ENCODE results near the gene RBMS3. TPM values are rescaled to one million over a fixed set of nuclear protein-coding genes. Genes with fewer than 3 reads are reported as not detected.

Gene RBMS3
- total RNA-seq, 4 donors from 2014 or later: 7.3 to 21.8 (median 12.8) TPM

DNA sequence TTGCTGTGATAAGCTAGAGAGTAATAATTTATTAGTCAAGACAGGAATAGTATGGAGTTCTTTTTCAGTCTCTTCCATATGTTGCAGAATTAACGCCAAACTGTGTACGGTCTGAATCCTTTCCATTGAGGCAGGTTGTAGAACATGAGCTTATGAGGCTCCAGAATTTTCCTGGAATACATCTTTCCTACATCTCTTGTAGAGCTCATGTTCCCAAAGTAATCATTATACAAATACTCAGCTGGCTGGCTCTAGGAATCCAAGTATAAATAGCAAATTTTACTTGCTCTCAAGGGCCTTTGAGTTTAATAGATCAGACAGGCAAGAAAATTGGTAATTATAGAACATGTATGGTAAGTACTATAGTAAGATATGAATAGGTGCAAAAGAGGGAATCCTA lies 419.4 kb downstream of the RBMS3 start:
- DNase-seq (ENCODE audit: low spot score in 2 of 2): no peak
- no peak overlapping the region for H3K4me3 ChIP-seq (ENCODE audit: low read depth, poor library complexity, severe bottlenecking)
- no peak for TF ChIP-seq POLR2A (IDR thresholded peaks at IDR 0.05)
- TF ChIP-seq, protein P1, sequence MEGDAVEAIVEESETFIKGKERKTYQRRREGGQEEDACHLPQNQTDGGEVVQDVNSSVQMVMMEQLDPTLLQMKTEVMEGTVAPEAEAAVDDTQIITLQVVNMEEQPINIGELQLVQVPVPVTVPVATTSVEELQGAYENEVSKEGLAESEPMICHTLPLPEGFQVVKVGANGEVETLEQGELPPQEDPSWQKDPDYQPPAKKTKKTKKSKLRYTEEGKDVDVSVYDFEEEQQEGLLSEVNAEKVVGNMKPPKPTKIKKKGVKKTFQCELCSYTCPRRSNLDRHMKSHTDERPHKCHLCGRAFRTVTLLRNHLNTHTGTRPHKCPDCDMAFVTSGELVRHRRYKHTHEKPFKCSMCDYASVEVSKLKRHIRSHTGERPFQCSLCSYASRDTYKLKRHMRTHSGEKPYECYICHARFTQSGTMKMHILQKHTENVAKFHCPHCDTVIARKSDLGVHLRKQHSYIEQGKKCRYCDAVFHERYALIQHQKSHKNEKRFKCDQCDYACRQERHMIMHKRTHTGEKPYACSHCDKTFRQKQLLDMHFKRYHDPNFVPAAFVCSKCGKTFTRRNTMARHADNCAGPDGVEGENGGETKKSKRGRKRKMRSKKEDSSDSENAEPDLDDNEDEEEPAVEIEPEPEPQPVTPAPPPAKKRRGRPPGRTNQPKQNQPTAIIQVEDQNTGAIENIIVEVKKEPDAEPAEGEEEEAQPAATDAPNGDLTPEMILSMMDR (IDR thresholded peaks at IDR 0.05): no peak
- intact Hi-C loops (cut with DNase I; ENCODE audit: low total_unique reads): no loop called here
- WGBS, 2 donors: 100% methylated on average over 2 of the region's 2 CpGs

DNA sequence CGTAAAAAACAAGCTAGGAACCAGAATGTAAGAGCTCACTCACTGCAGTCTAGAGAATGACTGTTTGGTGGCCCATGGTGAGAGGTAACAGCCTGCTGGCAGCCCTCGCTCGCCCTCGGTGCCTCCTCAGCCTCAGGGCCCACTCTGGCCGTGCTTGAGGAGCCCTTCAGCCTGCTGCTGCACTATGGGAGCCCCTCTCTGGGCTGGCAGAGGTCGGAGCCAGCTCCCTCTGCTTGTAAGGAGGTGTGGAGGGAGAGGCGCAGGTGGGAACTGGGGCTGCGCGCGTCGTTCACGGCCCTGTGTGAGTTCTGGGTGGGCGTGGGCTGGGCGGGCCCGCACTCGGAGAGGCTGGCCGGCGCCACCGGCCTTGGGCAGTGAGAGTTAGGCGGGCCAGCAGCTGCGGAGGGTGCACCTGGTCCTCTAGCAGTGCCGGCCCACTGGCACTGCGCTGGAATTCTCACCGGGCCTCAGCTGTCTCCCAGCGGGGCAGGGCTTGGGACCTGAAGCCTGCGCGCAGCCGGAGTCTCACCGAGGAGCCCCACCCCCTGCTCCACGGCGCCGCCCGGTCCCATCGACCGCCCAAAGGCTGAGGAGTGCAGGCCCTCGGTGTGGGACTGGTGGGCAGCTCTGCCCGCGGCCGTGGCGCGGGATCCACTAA lies 420.6 kb downstream of the RBMS3 start:
- no peak for DNase-seq (ENCODE audit: low spot score in 2 of 2)
- H3K4me3 ChIP-seq (ENCODE audit: low read depth, poor library complexity, severe bottlenecking): no peak overlapping the region
- 96 to 97% methylated on average over 22 to 29 of the region's 41 CpGs for WGBS, 2 donors
- intact Hi-C loops (cut with DNase I; ENCODE audit: low total_unique reads): no loop called here
- no peak for TF ChIP-seq POLR2A (IDR thresholded peaks at IDR 0.05)
- TF ChIP-seq, protein P1 (IDR thresholded peaks at IDR 0.05): no peak

- intact Hi-C loops (cut with DNase I; ENCODE audit: low total_unique reads): no loop called here
- DNase-seq (ENCODE audit: low spot score in 2 of 2): no peak
- WGBS, 2 donors: 58 to 81% methylated on average over 3 of the region's 3 CpGs
- H3K4me3 ChIP-seq (ENCODE audit: low read depth, poor library complexity, severe bottlenecking): no peak overlapping the region
- TF ChIP-seq, protein P1 (IDR thresholded peaks at IDR 0.05): no peak
- TF ChIP-seq POLR2A (IDR thresholded peaks at IDR 0.05): no peak
Measured at GRCh38 chr3:29705906-29706844, 425.3 kb downstream of the RBMS3 start.

GRCh38 chr3:29708884-29709283 lies 428.0 kb downstream of the RBMS3 start:
- DNase-seq (ENCODE audit: low spot score in 2 of 2): no peak
- no peak overlapping the region for H3K4me3 ChIP-seq (ENCODE audit: low read depth, poor library complexity, severe bottlenecking)
- intact Hi-C loops (cut with DNase I; ENCODE audit: low total_unique reads): no loop called here
- WGBS, 2 donors: 89 to 93% methylated on average over 8 of the region's 8 CpGs
- TF ChIP-seq, protein P1 (IDR thresholded peaks at IDR 0.05): no peak
- no peak for TF ChIP-seq POLR2A (IDR thresholded peaks at IDR 0.05)

GRCh38 chr3:29711255-29711771 lies 430.4 kb downstream of the RBMS3 start:
- 55 to 62% methylated on average over 3 of the region's 3 CpGs for WGBS, 2 donors
- H3K4me3 ChIP-seq (ENCODE audit: low read depth, poor library complexity, severe bottlenecking): no peak overlapping the region
- intact Hi-C loops (cut with DNase I; ENCODE audit: low total_unique reads): no loop called here
- DNase-seq (ENCODE audit: low spot score in 2 of 2): no peak
- TF ChIP-seq, protein P1 (IDR thresholded peaks at IDR 0.05): no peak
- TF ChIP-seq POLR2A (IDR thresholded peaks at IDR 0.05): no peak
